HG02885 (cell line): ENCODE results near the gene RSPO4.

ENCODE experiments used
- ATAC-seq: cut with Tn5 transposase; IDR thresholded peaks from one replicate; pipeline ENCODE4 v1.9.1; 2021; ENCODE audit warnings: mild to moderate bottlenecking; ENCODE audit not compliant: unreplicated experiment, poor library complexity

The RSPO4 gene

DNA sequence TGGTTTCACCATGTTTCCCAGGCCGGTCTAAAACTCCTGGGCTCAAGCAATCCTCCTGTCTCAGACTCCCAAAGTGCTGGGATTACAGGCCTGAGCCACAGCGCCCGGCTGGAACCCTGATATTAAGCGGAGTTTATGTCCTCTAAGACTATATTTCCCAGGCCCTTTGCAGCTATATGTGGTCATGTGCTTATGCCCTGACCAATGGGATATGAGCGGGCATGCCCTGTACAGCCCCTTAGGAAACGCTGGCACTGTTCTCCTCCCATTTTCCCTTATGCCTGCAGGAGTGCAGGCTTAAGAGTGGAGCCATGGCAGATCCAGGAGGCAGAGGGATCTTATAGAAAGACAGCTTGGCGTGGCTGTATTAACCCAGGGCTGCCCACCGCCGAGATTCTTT is 29.9 kb downstream of the RSPO4 start:
- no peak for ATAC-seq

DNA sequence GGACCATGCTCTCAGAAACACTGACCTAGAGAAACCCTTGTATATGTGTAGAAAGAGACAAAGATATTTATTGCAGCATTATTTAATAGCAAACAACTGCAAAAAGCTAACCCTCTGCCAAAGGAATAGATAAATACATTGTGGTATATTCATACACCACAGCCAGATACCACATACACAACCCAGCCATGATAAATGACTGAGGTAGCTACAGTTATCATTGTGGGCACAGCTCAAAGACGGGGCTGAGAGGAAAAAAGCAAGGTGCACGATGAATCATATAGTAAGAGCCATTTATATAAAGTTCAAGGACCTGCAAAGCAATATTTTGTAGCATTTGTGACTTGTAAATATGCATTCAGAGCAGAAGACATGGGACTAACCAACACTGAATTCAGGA is 30.8 kb downstream of the RSPO4 start:
- ATAC-seq = no peak

DNA sequence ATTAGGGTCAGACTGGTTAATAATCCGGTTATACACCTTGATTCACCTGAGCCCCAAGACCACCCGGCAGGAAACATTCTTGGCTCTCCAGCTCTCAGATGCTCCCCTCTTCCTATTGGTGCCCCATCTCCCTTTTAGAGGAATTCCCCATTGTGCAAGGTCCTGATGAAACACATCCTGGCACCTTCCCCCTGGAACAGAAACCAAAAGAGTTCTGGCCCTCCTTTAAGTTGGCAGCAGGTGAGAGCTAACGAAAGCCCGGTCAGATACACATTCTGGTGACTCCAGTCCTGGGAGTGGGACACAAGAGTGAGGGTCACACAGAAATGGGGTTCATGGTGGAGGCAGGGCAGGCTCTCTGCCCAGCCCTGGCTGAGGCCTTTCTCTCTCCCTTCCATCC is 32.2 kb downstream of the RSPO4 start:
- ATAC-seq = no peak

DNA sequence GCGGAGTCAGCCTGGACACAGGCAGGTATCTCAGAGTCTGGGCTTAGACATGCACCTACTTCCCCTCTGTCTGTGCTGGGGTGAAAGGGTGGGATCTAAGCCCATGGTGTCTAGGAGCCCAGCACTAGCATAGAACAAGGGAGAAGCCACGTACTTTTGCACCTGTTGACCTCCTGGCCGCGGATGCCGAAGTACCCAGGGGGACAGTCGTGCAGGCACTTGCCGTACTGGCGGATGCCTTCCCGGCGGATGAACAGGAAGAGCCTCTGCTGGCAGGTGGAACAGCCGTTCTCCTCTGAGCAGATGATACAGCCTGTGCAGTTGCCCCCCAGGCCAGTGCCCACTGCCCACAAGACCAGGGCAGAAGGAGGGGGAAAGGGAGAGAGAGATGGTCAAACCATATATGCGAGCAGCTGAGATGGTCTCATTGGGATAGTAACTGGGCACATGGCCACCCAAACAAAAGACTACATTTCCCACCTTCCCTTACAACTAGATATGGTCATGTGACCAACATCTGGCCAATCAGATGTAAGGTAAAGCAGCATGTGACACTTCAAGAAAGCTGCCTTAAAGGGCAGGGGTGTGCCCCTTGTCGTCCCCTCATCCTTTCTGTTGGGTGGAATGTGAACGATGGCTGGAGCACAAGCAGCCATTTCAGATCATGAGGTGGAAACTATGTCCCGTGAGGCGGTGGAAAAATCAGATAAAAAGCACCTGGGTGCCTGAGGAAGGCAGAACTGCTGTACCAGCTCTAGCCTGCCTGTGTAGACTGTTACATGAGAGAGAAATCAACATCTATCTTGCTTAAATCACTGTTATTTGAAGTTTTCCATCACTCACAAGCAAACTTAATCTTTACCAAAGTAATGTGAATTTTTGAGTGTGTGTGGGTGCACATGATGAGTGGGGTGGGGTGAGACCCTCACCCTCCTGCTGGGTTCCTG is 34.0 kb downstream of the RSPO4 start:
- no peak for ATAC-seq

DNA sequence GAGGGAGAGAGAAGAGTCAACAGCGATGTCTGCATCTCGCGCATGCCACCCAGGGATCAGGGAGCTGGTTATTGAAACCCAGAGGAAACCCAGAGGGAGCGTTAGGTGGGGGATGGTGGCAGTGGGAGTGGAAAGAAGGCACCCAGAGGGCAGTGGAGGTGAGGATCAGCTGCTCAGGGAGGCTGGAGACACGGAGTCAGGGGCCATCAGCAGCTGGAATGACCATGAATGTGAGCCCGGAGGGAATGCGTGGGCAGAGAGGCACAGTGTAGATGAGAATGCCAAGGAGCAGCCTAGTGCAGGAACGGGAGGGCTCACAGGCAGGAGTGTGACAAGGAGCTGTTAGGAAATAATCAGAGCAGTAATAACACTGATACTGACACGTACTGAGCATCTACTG is 36.2 kb downstream of the RSPO4 start:
- no peak for ATAC-seq

DNA sequence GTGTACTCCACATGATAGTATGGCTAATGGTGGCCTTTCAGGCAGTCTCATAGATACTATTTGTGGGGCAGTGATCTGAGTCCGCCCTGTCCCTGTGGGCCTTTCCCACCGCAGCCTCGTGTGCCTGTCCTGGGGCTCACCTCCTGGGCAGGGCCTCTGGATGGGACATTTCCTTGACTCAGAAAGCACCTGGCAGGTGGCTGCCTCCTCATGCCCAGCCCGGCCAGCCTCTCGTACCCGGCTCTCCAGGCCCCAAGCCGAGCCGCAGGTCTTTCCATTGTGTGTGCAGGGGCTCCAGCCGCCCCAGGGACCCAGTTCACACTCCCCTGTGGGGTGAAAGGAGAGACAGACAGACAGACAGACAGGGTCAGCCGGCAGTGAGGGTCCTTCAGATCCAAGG is 38.3 kb downstream of the RSPO4 start:
- ATAC-seq = no peak

DNA sequence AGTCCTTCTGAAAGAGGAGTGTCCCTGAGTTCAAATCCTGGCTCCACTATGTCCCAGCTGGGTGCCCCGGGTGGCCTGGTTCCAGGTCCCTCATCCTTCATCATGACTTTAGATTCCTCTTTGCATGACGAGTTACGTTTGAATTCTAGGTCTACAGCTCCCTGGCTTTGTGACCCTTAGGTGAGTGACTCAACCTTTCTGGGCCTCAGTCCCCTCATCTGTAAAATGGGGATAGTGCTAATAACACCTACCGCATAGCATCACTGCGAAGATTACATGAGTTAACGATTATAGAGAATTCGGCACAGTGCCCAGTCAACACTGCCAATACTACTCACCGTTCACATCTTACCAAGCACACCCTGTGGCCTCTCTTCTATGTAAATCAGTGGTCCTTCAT is 39.4 kb downstream of the RSPO4 start:
- ATAC-seq = no peak

DNA sequence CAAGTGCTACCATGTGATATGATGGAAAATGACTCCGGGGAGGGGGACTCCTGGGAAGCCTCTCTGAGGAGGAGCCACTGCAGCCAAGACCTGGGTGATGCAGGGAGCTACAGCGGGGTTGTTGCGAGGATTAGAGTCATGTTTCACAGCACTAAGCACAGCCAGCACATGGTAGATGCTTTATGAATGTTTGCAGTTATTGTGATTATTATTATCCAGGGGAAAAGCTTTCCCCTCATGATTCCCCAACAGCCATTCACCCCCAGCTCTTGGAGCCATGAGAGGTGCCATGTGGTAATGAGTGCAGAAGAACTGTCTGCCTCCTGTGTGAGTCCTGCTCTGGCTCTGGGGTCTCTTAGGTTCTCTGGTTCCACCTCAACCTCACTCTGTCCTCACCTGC is 39.9 kb downstream of the RSPO4 start:
- ATAC-seq = no peak

DNA sequence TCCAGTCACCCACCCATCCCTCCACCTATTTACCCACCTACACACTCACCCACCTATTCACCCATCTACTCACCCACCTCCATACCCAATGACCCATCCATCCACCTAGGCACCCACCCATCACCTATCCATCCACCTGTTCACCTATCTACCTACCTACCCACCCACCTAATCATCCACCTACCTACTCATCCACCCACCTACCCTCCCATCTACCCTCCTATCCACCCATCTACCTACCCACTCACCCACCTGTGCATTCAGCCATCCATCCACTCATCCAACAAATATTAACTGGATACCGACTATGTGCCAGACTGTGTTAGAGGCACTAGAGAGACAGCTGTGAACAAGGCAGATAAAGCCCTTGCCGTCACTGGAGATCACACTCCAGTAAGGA is 40.3 kb downstream of the RSPO4 start:
- no peak for ATAC-seq

DNA sequence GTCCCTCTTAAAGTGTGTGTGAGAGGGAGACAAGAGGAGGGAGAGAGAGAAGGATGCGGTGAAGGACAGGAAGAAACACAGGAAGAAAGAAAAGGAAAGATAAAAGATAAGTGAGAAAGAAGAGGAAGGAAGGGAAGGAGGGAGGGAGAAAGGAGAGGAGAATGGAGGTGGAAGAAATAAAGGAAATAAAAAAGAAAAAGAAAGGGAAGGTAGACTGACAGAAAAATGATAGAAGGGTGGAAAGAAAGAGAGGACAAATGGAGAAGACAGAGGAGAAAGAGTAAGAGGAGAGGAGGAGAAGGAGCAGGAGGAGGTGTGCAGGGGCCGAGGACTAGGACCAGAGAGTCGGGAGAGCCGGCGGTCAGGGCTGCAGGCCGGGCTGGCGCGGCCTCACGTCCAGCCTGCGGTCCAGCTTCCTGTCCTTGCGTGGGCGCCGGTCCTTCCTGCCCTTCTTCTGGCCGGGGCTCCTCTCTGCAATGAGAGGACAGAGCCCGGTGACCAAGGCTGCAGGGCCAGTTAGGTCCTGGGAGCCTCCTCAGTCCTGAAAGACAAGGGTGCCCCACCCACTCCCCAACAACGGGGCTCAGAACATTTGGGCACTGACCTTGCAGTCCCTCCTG is 42.0 kb downstream of the RSPO4 start:
- no peak for ATAC-seq

DNA sequence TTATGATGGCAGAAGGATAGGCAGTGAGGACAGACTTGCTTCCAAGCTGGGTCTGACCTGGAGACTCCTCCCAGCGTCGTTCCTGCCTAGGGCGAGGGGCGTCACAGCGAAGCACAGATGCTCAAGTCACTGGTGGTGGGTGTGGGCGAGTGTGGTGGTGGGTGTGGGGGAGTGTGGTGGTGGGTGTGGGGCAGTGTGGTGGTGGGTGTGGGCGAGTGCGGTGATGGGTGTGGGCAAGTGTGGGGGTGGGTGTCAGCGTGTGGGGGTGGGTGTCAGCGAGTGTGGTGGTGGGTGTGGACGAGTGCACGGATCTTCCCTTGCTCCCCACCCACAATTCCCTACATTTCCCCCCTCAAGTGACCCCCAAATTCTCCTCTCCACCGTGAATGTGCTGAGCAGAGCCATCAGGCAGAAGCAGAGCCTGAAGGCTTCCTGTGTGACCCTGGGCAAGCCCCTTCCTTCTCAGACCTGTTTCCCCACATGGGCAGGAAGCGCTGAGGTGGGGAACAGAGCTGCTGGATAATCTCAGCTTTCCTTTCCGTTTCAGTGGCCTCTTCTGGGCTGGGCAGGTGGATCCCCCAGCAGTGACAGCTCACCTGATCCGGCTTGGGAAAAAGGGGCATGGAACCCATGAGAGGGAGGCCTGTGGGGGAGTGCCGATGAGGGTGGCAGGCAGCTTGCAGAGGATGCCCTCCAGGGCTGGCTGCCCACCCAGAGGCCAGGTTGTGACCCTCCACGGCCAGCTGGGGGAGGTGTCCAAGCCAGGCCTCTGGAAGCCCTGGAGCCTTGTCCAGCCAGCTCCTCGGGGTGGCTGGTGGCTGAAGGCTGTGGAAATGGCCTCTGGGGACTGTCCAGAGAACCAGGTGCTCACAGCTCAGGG is 42.9 kb downstream of the RSPO4 start:
- ATAC-seq = no peak

DNA sequence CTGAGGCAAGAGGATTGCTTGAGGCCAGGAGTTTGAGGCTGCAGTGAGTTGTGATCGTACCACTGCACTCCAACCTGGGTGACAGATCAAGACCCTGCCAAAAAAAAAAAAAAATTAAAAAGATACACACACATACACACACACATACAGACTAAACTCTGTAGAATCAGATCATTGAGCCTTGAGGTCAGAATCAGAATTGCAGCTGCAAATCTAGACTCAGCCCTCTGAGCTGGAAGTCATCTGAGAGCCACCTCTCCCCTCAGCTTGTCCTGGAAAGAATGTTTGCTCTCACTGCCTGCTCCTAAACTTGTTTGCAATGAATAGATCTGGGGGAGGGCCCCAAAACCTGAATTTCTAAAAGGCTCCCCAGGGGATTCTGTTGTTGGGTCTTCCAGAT is 44.6 kb downstream of the RSPO4 start:
- no peak for ATAC-seq

DNA sequence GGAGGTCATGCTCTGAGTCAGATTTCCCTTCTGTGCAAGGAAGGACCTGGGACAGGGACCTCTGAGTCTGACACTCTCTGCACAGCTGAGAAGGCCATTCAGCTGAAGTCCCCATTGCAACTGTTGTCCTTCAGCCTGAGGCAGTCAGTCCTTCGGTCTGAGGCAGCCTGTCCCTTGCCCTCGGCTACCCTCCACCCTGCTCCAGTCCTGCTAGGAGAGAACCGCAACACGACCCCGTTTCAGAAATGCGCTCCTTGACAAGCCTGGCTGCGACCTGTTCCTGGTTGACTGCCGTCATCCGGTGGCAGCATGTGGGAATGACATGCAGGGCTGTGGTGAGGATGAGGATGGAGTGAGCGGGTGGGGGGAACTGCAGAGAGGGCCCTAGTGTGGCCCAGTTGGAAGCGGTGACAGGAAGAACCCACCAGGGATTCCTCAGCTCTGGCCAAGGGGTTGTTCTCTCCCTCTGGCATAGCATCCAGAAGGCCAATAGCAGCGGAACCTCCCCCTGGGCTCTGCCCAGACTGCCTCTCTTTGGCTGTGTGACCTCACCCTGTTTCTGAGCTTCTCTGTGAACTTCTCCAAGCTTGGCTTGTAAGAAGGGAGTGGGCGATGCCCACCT is 45.7 kb downstream of the RSPO4 start:
- ATAC-seq = peak; percentile 71

DNA sequence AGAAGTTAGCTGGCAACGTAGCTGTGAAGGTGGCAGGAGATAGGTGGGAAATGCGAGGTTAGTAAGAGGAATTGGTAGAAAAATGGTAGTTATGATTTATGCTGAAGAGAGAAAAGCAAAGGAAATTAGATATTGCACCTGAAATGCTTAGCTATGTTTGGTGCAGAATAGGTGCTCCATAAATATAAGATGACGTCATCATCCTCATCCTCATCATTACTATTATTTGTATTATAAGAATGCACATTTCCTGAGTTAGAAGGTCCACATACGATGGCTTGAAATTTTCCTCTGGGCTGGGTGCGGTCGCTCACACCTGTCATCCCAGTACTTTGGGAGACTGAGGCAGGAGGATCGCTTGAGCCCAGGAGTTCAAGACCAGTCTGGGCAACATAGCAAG is 46.5 kb downstream of the RSPO4 start:
- no peak for ATAC-seq

DNA sequence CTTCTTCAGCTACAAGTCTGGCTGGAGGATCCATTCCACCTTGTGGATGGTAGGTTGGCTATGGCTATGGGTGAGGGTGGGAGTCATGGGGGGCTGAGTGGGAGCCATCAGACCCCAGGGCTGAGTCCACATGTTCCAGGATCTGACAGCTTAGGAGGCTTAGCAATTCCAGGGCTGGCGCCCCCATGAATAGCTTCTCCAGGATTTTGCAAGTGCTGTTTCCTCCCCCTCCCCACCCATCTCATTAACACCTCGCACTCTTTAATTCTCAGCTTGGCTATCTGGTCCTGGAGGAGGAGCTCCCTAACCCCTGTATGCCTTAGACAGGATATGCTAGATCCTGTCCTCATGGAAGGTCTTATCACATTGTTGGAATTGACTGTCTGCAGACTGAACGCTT is 47.0 kb downstream of the RSPO4 start:
- no peak for ATAC-seq

DNA sequence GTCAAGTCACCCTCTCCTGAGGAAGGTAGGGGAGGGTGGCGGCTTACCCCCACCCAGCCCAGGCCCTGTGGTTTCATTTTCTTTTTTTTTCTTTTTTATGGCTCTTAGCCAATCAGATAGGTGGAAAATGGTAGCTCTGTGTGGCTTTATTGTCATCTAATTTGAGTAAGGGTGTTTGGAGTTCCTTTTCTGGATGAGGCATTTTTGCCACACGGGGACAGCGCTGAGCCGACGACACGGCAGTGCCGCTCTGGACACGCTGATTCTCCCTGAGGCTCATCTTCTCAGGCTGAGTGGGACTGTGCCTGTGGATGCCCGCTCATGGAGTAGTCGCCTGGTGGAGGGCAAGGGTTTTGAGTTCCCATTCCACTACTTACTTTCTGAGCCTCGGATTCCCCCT is 48.4 kb downstream of the RSPO4 start:
- ATAC-seq = no peak

DNA sequence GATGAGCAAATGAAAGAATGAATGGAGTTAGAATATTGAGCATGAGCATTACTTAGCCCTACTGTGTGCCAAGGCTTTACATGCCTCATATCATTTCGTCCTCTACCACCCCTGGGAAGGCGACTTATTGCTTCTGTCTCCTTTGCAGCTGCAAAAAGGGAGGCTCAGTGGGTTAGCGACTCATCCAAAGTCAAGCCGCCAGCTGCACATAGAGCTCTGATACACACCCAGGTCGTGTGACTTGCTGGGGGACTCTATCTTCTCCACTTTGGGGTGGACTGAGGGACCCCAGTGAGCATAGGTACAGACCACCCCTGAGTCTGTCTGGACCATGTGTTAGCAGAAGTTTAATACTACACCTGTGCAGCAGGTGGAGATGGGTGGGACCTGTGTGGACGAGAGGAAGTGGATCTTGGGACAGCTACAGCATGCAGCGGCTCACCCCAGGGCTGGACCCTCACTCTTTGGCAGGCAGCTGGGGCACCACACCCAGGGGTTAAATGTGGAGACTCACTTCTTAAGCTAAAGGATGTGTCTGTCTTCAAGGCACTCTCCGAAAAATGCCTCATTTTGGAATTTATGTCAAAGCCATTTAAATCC is 49.8 kb downstream of the RSPO4 start:
- ATAC-seq = no peak

DNA sequence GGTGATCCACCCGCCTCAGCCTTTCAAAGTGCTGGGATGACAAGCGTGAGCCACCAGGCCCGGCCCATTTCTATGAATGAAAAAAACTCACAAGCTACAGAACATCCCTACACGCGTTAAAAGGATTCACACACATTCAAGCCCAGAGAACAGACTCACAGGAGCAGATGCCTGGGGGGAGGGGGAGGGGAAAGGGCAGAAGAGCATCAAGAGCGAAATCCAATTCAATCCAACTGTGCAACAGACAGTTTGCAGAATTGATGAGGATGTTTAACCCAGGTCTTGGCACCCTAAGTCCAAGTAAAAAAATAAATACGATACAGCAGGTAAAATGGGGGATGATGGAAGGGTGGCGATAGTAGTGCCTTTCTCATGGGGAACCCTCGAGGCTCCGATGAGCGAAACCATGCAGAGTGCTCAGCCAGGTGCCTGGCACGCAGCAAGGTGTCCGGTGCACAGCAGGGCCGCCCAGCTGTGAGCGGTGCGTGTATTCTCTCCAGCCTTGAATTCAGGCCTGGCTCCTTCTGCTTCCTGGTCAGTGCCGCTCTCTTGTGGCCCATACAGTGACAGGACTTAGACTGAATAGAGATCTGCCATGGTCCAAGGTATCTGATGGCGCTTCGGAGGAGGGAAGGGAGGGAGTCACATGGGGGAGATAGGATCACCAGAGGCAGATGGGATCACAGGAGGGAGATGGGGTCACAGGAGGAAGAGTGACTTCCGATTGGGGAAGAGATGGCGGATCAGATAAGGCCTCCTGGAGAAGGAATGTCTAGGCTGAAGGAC is 50.5 kb downstream of the RSPO4 start:
- ATAC-seq = no peak

DNA sequence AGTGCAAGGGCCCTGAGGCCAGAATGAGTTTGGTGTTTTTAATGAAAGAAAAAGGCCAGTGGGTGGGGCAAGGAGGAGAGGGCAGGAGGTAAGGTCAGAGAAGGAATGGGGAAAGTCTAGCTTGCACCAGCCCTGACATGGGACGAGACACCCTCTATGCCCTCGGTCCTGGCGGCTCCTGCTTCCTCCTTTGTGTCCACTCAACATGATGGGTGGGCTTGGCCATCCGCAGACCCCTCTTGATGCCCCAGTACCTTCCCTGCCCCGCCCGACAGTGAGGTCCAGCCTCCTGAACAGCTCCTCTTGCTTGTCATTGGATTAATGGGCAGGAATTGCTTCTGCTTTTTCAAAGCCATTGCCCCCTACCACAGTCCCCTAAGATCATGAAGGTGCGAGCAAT is 52.4 kb downstream of the RSPO4 start:
- ATAC-seq = no peak
